OCI-LY7 (cell line): ENCODE data around the gene PLEKHA6. TPM values are rescaled to one million over a fixed set of nuclear protein-coding genes. Genes with fewer than 3 reads are reported as not detected.

Experiments used
- BruUV-seq: library from RNA; stranded (reverse); fragments of 400-500 nt; replicated peaks from 2 replicates; lab custom pipeline; 2021; lab: Mats Ljungman, UMichigan
- CTCF ChIA-PET: fragments of 300-600 bp; sonication (Branson Sonifier 250); formaldehyde crosslinking; loops from one replicate; lab custom pipeline; 2022; ENCODE audit warnings: antibody characterized with exemption; ENCODE audit not compliant: unreplicated experiment; lab: Charles Lee
- POLR2A ChIA-PET: fragments of 300-600 bp; sonication (Branson Sonifier 250); formaldehyde crosslinking; loops from one replicate; lab custom pipeline; 2022; ENCODE audit warnings: antibody characterized with exemption; lab: Charles Lee
- DNase-seq: peaks from one replicate; pipeline ENCODE4 v3.0.0-alpha.2; 2015; ENCODE audit warnings: low spot score
- H2AFZ ChIP-seq: fragments of 200-600 bp; sonication (generic), shearing (Covaris generic); 2 replicates; pipeline ENCODE4 v1.6.1; 2014; ENCODE audit warnings: mild to moderate bottlenecking, antibody characterized with exemption, low read length, moderate library complexity
- H3K27ac ChIP-seq: fragments of 200-600 bp; sonication (generic); 2 replicates; pipeline ENCODE4 v1.5.1; 2014; ENCODE audit warnings: mixed run types, low read depth, mild to moderate bottlenecking, moderate library complexity, low read length, inconsistent platforms; ENCODE audit not compliant: poor library complexity, severe bottlenecking
- H3K36me3 ChIP-seq: fragments of 200-600 bp; sonication (generic); 2 replicates; pipeline ENCODE4 v1.6.1; 2014; ENCODE audit warnings: mild to moderate bottlenecking, antibody characterized with exemption, low read length, moderate library complexity, mixed read lengths; ENCODE audit not compliant: insufficient read depth
- H3K4me1 ChIP-seq: fragments of 200-600 bp; sonication (generic); 2 replicates; pipeline ENCODE4 v1.5.1; 2014; ENCODE audit warnings: mild to moderate bottlenecking, low read length; ENCODE audit not compliant: insufficient read depth, poor library complexity, severe bottlenecking
- H3K4me2 ChIP-seq: fragments of 200-600 bp; sonication (generic); 2 replicates; pipeline ENCODE4 v1.6.1; 2014; ENCODE audit warnings: mild to moderate bottlenecking, low read length
- H3K4me3 ChIP-seq: fragments of 200-600 bp; sonication (generic); 2 replicates; pipeline ENCODE4 v1.5.1; 2014; ENCODE audit warnings: mild to moderate bottlenecking, low read depth, low read length; ENCODE audit not compliant: poor library complexity, severe bottlenecking
- H3K79me2 ChIP-seq: fragments of 200-600 bp; sonication (generic); 2 replicates; pipeline ENCODE4 v1.6.1; 2016; ENCODE audit warnings: low read depth, mild to moderate bottlenecking, low read length, moderate library complexity, mixed read lengths; ENCODE audit not compliant: insufficient read depth
- H3K9me2 ChIP-seq: fragments of 200-600 bp; sonication (generic); 2 replicates; pipeline ENCODE4 v1.6.1; 2016; ENCODE audit warnings: mild to moderate bottlenecking, low read length, mixed read lengths; ENCODE audit not compliant: insufficient read depth
- H3K9me3 ChIP-seq: fragments of 200-600 bp; sonication (generic); 2 replicates; pipeline ENCODE4 v1.6.1; 2014; ENCODE audit warnings: mild to moderate bottlenecking, mixed run types, low read length, mixed read lengths
- H4K20me1 ChIP-seq: fragments of 200-600 bp; sonication (generic); 2 replicates; pipeline ENCODE4 v1.6.1; 2014; ENCODE audit warnings: mild to moderate bottlenecking, antibody characterized with exemption, low read length, moderate library complexity, mixed read lengths; ENCODE audit not compliant: insufficient read depth
- EZH2phosphoT487 ChIP-seq: fragments of 200-600 bp; sonication (generic); IDR thresholded peaks from 2 replicates; pipeline ENCODE4 v1.6.1; 2018; ENCODE audit warnings: low read depth, borderline replicate concordance, mild to moderate bottlenecking, mixed run types, antibody characterized with exemption, low read length, moderate library complexity, mixed read lengths
- intact Hi-C: fragments of 100-400 bp; cut with micrococcal nuclease; formaldehyde crosslinking; loops from one replicate; pipeline ENCODE4 v1.10.0; 2022; ENCODE audit not compliant: unreplicated experiment
- total RNA-seq, 2 experiments: library from RNA; depleted of rRNA in 1 of 2; stranded (reverse); fragments of >200 nt in 1 of 2; shearing (Covaris generic) in 1 of 2; gene quantifications; 2 replicates each; pipeline ENCODE4 v1.2.3, GENCODE V29; 2014 to 2022
- TF ChIP-seq, protein P1 (sequence below): fragments of 200-600 bp; sonication (generic); conservative IDR thresholded peaks from 2 replicates; pipeline ENCODE4 v1.5.1; 2014; ENCODE audit warnings: mild to moderate bottlenecking, antibody characterized with exemption, low read length, moderate library complexity, mixed read lengths

Gene PLEKHA6
- total RNA-seq, 2 experiments from 2014 or later = not detected

DNA sequence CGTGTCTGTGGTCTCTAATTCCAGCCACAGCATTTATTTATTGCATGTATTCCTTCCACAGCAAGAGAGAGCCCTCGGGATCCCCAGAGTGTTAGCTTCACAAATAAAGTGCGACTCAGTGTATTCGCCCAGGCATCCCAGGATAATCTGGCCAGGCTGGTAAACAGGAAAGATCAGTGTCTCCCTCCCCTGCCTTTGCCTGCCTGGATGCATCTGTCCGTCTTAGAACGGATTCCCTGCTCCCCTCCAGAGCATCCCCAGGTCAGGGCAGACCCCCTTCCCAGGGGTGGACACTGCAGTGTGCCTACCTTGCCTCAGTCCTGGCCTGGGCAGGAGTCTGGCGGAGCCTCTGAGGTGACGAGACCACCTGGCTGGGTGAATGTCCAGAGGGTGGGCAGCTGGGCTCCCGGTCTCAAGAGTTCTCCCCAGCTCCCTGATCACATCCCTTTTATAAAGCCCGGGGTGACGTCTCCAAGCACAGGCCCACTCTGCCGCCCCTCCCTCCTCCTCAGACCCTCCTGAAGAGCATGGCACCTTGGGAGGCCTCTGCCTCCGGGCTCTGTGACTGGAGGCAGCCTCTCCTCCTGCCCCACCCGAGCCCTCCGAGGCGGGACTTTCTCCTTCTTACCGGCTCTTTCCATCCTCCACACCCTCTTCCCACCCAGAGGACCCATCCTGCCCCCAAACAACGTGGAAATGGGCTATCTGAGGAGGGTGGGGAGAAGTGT lies 163.5 kb downstream of the PLEKHA6 start, which contains the start of gene KISS1:
Gene KISS1 (minus strand): TSS at position 424 of the 728 bp plus-strand sequence. CDS start 3,615 bp downstream, outside the sequence.
- CTCF ChIA-PET = interaction anchor here (0.5 kb wide), 1 partner anchor 511 kb away, joined by 4 read pairs; no protein-coding TSS in a partner anchor
- intact Hi-C loops = no loop called here
- POLR2A ChIA-PET = no interaction called here

DNA sequence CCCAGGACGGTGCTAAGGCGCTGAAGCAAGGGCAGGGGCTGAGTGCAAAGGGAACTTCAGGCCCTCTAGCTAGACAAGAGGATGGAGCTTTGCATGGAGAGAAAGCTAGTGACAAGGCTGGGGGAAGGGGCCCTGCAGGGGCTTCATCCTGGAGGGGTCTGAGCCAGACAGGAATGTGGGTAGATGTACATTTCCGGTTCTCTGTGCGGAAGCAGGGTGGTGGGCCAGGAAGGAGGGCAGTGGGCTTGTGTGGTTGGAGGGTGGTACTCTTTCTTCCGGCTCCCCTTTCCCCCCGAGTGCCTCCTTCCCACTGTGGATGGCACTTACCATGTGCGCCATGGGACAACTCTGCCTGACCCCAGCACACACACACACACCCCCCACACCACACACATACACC lies 165.0 kb downstream of the PLEKHA6 start:
- no peaks in the 10 kb centered on the region for H4K20me1 ChIP-seq
- TF ChIP-seq, protein P1, sequence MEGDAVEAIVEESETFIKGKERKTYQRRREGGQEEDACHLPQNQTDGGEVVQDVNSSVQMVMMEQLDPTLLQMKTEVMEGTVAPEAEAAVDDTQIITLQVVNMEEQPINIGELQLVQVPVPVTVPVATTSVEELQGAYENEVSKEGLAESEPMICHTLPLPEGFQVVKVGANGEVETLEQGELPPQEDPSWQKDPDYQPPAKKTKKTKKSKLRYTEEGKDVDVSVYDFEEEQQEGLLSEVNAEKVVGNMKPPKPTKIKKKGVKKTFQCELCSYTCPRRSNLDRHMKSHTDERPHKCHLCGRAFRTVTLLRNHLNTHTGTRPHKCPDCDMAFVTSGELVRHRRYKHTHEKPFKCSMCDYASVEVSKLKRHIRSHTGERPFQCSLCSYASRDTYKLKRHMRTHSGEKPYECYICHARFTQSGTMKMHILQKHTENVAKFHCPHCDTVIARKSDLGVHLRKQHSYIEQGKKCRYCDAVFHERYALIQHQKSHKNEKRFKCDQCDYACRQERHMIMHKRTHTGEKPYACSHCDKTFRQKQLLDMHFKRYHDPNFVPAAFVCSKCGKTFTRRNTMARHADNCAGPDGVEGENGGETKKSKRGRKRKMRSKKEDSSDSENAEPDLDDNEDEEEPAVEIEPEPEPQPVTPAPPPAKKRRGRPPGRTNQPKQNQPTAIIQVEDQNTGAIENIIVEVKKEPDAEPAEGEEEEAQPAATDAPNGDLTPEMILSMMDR = no peak
- no peak for TF ChIP-seq EZH2phosphoT487
- no peaks in the 10 kb centered on the region for H3K9me2 ChIP-seq
- intact Hi-C loops = no loop called here
- no peaks in the 10 kb centered on the region for H3K36me3 ChIP-seq
- no peak for DNase-seq
- H3K27ac ChIP-seq = no peak overlapping the region
- ChIA-PET POLR2A (no interaction called here), CTCF (no interaction called here)
- H3K4me3 ChIP-seq = no peak overlapping the region
- no peaks in the 10 kb centered on the region for H3K79me2 ChIP-seq
- no TSS peak for BruUV-seq
- H3K4me2 ChIP-seq = no peak overlapping the region
- no peak overlapping the region for H2AFZ ChIP-seq
- no peaks in the 10 kb centered on the region for H3K9me3 ChIP-seq
- H3K4me1 ChIP-seq = no peaks in the 10 kb centered on the region

More for the DNA sequence above, 163.5 kb downstream of the PLEKHA6 start, which contains the start of gene KISS1:
- Histone ChIP-seq H3K4me1 (no peaks in the 10 kb centered on the region), H3K9me3 (no peaks in the 10 kb centered on the region), H4K20me1 (no peaks in the 10 kb centered on the region), H3K4me3 (no peak within 1 kb of the TSS), H3K27ac (no peak within 1 kb of the TSS), H3K36me3 (no peaks in the 10 kb centered on the region), H2AFZ (no peak within 1 kb of the TSS), H3K4me2 (no peak within 1 kb of the TSS), H3K9me2 (no peaks in the 10 kb centered on the region), H3K79me2 (no peaks in the 10 kb centered on the region)
- TF ChIP-seq, protein P1 = no peak
- TF ChIP-seq EZH2phosphoT487 = no peak
- DNase-seq = no peak
- BruUV-seq = no TSS peak

DNA sequence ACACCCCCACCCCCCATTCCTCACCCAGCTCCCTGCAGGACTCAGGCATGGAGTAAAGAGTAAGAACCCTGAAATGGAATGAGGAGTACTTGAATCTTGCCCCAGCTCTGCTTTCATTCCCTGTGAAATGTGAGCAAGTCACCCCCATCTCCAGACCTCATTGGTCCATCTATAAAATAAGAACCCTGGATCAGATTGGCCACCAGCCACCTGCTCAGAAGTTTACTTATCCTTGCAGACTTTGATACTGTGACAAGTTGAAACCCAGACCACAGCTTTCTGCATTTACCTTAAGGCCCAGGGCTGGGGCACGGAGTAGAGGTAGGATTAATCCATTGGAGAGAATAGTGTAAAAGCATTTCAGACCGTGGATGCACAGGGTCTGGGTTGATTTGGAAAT lies 165.6 kb downstream of the PLEKHA6 start:
- DNase-seq = no peak
- Histone ChIP-seq H2AFZ (no peak overlapping the region), H3K4me3 (no peak overlapping the region), H3K4me2 (no peak overlapping the region), H3K4me1 (no peaks in the 10 kb centered on the region), H3K27ac (no peak overlapping the region), H3K9me2 (no peaks in the 10 kb centered on the region), H3K36me3 (no peaks in the 10 kb centered on the region), H3K79me2 (no peaks in the 10 kb centered on the region), H4K20me1 (no peaks in the 10 kb centered on the region), H3K9me3 (no peaks in the 10 kb centered on the region)
- CTCF ChIA-PET = no interaction called here
- no peak for TF ChIP-seq EZH2phosphoT487
- TF ChIP-seq, protein P1 = no peak
- intact Hi-C loops = no loop called here
- POLR2A ChIA-PET = interaction anchor here (0.6 kb wide), 1 partner anchor 536 kb away, joined by 3 read pairs; no protein-coding TSS in a partner anchor
- no TSS peak for BruUV-seq
